Ramos (cell line): ENCODE results near the gene ANKRD52.
"Not testable (repeated sequence)": the region's sequence is repeated elsewhere in the genome, so short reads cannot be mapped to it uniquely, and the experiment has no call there.

Source experiments
- in situ Hi-C: fragments of 300-500 bp; cut with MboI; formaldehyde crosslinking; loops from one replicate; pipeline ENCODE4 v1.14.3; 2022; ENCODE audit warnings: low sequenced_read_pairs; ENCODE audit not compliant: unreplicated experiment

ANKRD52 gene

GRCh38 chr12:56274299-56274698 lies 16.1 kb upstream of the ANKRD52 start:
- in situ Hi-C loops: no loop called here

- in situ Hi-C loops: not testable (repeated sequence)
Observed at GRCh38 chr12:56272468-56272867, 14.3 kb upstream of the ANKRD52 start.

- in situ Hi-C loops: no loop called here
Observed at GRCh38 chr12:56271031-56271430, 12.8 kb upstream of the ANKRD52 start.

- in situ Hi-C loops: no loop called here
Observed at GRCh38 chr12:56267443-56268071, 9.4 kb upstream of the ANKRD52 start.

- in situ Hi-C loops: no loop called here
Observed at GRCh38 chr12:56266693-56267442, 8.7 kb upstream of the ANKRD52 start, which contains the start of gene COQ10A. TSS of gene COQ10A (plus strand) at chr12:56266942. CDS start at chr12:56267119, 177 bp downstream.

- in situ Hi-C loops: not testable (repeated sequence)
Observed at GRCh38 chr12:56266068-56266692, 8.0 kb upstream of the ANKRD52 start.

GRCh38 chr12:56262955-56263354 lies 4.8 kb upstream of the ANKRD52 start:
- in situ Hi-C loops: not testable (repeated sequence)

- in situ Hi-C loops: no loop called here
Observed at GRCh38 chr12:56261503-56262232, 3.5 kb upstream of the ANKRD52 start.

GRCh38 chr12:56260921-56261320 lies 2.7 kb upstream of the ANKRD52 start:
- in situ Hi-C loops: no loop called here

GRCh38 chr12:56260380-56260779 lies 2.2 kb upstream of the ANKRD52 start:
- in situ Hi-C loops: no loop called here

- in situ Hi-C loops: no loop called here
Observed at GRCh38 chr12:56258820-56259183, 618 bp upstream of the ANKRD52 start.

GRCh38 chr12:56257491-56258067 lies 605 bp downstream of the ANKRD52 start:
- in situ Hi-C loops: no loop called here

- in situ Hi-C loops: no loop called here
Observed at GRCh38 chr12:56257071-56257470, 1.1 kb downstream of the ANKRD52 start.

GRCh38 chr12:56256326-56256960 lies 1.7 kb downstream of the ANKRD52 start:
- in situ Hi-C loops: no loop called here

GRCh38 chr12:56255671-56256070 lies 2.5 kb downstream of the ANKRD52 start:
- in situ Hi-C loops: no loop called here

- in situ Hi-C loops: no loop called here
Observed at GRCh38 chr12:56253091-56253490, 5.1 kb downstream of the ANKRD52 start.

- in situ Hi-C loops: no loop called here
Observed at GRCh38 chr12:56252649-56253048, 5.5 kb downstream of the ANKRD52 start.

GRCh38 chr12:56248711-56249110 lies 9.5 kb downstream of the ANKRD52 start:
- in situ Hi-C loops: no loop called here

GRCh38 chr12:56247923-56248322 lies 10.3 kb downstream of the ANKRD52 start:
- in situ Hi-C loops: no loop called here

GRCh38 chr12:56244494-56244893 lies 13.7 kb downstream of the ANKRD52 start:
- in situ Hi-C loops: no loop called here
